ENCODE data around the gene ZNF662.

The ZNF662 gene

GRCh38 chr3:42891042-42891441 lies 14.9 kb upstream of the ZNF662 start:
- no peak for DNase-seq

DNA sequence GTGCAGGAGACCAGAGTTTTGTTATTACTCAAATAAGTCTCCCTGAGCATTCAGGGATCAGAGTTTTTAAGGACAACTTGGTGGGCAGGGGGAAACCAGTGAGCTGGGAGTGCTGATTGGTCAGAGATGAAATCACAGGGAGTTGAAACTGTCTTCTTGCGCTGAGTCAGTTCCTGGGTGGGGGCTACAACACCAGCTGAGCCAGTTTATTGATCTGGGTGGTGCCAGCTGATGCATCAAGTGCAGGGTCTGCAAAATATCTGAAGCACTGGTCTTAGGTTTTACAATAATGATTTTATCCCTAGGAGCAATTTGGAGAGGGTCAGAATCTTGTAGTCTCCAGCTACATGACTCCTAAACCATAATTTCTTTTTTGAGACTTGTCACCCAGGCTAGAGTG lies 13.8 kb upstream of the ZNF662 start:
- DNase-seq = no peak

- no peak for DNase-seq
Measured at GRCh38 chr3:42892807-42893206, 13.1 kb upstream of the ZNF662 start.

DNA sequence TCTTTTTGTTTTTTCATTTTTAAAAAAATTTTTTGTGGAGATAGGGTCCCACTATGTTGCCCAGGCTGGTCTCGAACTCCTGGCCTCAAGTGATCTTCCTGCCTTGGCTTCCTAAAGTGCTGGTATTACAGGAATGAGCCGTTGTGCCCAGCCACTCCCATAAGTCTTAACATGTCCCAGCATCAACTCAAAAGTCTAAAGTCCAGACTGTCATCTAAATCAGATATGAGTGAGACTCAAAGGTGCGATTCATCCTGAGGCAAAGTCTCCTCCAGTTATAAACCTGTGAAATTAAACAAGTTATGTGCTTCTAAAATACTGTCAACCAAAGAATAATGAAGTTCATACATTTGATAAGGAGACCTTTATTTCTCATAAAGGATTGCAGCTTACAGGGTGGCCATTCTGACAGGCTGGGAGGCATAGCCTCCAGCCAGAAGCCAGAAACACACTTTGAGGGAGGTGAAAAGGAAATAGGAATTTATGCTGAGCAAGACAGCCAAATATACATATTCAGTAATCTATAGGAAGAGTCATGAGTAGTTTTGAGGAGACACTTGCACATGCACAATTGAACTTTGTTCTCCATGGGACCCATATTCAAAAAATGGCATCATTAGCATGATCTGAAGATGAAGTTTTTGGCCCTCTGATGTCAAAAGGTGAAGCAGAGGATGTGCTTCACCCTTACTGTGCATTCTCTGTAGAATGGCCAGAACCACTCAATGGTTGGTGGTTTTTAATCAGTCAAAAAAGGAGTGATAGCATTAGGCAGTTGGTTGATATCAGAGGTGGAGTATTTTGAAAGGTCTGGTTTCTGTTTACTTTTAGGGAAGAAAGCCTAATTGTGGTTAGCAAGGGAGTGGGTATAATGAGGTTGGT lies 11.0 kb upstream of the ZNF662 start:
- DNase-seq = no peak

- no peak for DNase-seq
Measured at GRCh38 chr3:42895580-42895868, 10.4 kb upstream of the ZNF662 start.

DNA sequence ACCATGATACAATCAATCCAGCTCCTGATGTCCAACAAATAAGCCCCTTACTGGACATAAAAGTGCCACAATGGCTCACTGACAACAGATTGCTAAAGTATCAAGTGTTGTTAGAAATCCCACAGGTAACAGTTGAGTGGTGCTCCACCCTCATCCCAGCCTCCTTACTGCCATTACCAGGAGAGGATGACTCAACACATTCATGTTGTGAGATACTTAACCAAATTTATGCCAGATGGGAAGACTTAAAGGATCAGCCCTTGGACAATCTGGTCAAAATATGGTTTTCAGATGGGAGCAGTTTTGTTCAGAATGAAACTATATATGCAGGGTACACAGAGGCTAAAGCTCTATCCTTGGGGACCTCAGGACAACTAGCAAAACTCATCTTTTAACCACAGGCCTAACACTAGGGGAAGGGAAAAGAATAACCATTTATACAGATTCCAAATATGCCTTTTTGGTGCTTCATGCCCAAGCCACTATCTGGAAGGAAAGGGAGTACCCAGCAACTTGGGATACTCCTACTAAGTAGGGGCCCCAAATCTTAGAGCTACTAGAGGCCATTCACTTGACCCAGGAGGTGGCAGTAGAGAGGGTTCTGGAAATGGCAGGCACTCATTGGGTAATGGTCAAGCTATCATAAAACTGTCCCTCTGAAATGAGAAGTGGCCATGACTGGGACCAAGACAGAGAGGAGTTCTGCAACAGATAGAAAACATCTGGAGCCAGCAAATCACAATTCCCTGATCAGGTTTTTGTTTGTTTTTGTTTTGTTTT lies 6.9 kb upstream of the ZNF662 start:
- no peak for DNase-seq

DNA sequence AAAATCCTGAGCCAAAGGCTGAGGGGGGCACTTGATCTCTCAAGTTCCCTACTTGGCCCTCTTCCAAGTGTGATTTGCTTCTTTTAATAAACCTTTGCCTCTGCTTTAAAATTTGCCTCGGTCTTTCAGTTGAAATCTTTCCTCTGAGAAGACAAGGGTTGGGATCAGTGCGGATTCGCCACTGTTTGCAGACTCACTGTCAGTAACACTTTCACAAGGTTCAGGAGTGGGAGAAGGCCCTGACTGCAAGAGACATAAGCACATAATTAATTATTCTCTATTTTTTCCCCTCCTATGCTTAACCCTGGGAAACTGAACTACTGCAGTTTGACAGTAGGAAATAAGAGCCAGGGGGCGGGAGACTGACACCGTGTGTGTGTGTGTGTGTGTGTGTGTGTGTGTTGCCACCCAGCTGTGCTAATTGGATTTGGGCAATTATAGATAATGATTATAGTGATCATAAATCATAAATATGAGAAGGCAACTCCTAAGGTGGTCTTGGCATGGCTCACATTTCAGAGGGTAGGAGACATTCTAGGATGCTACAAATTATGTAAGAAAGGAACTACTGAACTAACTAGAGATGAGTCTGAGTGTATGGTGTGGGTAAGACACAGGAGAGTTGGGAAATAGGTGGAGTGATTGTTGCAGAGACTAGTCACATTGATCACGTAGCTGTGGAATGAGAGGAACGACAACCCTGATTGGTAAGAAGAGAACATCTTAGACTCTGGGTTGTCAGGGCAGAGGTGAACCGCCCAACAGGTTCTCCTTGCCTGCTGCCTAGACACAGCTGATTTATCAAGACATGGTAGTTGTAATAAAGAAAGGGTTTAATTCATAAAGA lies 5.5 kb upstream of the ZNF662 start:
- no peak for DNase-seq

DNA sequence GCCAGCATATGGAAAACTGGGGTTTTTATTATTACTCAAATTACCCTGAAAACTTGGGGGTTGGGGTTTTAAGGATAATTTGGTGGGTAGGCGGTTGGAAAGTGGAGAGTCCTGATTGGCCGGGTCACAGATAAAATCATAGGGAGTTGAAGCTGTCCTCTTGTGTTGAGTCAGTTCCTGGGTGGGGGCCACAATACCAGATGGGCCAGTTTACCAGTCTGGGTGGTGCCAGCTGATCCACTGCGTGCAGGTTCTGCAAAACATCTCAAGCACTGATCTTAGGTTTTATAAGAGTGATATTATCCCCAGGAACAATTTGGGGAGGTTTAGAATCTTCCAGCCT lies 4.9 kb upstream of the ZNF662 start:
- no peak for DNase-seq

DNA sequence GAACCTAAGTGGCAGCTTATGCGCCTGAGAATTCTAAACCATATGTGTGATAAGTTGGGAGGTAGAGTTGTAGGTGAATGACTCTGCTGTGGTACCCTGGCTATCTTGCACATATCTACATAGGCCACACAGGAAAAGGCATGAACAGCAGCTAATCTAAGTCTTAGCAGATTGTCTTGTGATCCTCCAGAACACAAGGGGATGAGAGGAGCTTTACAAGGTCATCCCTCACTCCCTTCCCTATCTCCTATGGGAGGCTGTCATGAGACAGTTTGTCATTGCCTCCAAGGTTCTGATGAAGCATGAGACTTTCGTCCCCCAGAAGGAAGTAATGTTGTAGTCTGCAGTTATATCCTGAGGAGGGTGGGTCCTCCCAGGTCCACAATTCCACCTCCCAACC lies 3.7 kb upstream of the ZNF662 start:
- DNase-seq = no peak

- no peak for DNase-seq
Measured at GRCh38 chr3:42904076-42904475, 1.9 kb upstream of the ZNF662 start.

DNA sequence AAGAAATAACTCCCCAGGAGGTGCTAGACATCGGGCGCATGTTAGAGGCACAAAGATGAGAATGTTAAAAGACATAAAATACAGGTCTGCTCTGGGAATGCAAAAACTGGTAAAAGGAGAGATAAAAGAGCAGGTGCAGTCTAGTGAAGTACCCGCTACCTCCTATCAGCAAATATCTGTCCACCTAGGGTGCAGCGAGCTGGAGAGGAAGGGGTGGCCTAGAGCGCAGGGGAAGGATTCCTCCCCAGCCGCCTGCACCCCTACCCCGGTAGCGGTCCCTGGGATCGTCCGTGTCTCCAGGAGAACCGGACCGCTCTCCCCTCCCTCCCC lies 237 bp upstream of the ZNF662 start:
- no peak for DNase-seq

- no peak for DNase-seq
Measured at GRCh38 chr3:42906848-42907183, 874 bp downstream of the ZNF662 start.

GRCh38 chr3:42908675-42909074 lies 2.7 kb downstream of the ZNF662 start:
- DNase-seq = no peak

DNA sequence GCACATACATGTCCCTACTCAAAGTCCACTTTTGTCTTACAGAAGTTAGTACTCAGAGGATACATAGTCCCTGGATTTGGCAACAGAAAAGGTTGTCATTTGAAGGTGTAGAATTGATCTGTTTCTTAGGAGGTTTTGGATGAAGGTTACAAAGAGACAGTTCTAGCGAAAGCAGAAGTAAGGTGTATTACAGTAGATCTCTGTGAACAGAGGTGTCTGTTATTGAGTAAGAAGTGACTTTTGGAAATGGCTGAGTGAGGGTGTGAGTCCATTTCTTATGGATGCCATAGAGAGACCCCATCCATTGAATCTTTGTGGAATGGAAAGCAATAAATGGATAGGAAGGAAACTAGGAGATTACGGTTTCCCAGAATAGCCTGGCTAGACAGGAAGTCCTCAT lies 5.6 kb downstream of the ZNF662 start:
- DNase-seq = no peak

GRCh38 chr3:42914771-42915515 lies 9.0 kb downstream of the ZNF662 start:
- no peak for DNase-seq

DNA sequence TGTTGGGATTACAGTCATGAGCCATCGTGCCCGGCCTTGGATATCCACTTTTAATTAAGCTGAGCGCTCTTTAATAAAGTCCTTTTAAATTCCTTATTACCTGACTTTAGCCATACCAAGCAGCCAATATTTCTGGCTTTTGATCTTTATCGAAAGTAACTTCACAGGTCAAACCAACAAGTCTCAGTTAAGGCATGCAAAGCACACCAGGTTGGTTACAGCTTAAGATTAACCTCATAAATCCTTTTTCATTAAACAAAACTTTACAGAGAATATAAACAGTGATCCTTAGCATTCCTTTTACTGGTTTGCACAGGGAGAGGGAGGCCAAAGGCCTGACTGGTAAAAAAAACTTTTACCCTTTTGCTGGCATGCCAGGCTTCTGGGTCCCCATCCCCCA lies 17.7 kb downstream of the ZNF662 start:
- no peak for DNase-seq

DNA sequence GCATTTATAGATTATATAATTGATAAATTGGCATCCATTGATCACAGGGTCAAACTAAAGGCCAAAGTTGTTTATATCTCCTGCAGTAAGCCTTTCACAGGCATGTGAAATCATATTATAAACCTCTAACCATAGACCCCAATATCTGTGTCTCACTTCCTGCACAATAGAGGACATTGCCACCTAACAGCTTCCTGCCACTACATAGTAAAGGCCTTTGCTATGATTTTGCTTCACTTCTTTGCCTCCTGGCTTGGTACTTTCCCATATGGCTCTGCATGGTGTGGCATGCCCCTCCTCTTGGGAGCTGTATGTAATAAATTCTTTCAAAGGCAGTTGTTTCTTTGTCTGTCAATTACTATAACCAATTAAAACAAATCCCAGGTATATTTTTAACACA lies 20.4 kb downstream of the ZNF662 start:
- DNase-seq = no peak

DNA sequence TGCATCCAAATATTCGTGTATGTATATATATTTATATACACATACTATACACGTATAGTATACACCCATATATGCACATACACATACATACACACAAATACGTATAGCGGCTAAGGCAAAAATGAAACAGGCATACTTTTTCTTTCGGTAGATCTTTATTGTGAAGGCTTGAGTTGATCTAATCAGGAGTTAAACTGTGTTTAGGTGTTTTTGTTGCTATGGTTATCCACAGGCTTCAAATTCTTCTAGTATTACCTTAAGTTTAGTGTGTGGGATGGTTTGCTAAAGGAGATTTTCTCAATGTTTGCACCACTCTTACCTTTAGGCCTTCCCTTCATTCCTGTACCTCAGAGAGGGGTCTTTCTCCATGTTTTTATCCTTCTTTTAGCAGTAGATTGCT lies 28.2 kb downstream of the ZNF662 start:
- no peak for DNase-seq

- no peak for DNase-seq
Measured at GRCh38 chr3:42934910-42935309, 29.0 kb downstream of the ZNF662 start.

- no peak for DNase-seq
Measured at GRCh38 chr3:42935472-42935871, 29.5 kb downstream of the ZNF662 start.

DNA sequence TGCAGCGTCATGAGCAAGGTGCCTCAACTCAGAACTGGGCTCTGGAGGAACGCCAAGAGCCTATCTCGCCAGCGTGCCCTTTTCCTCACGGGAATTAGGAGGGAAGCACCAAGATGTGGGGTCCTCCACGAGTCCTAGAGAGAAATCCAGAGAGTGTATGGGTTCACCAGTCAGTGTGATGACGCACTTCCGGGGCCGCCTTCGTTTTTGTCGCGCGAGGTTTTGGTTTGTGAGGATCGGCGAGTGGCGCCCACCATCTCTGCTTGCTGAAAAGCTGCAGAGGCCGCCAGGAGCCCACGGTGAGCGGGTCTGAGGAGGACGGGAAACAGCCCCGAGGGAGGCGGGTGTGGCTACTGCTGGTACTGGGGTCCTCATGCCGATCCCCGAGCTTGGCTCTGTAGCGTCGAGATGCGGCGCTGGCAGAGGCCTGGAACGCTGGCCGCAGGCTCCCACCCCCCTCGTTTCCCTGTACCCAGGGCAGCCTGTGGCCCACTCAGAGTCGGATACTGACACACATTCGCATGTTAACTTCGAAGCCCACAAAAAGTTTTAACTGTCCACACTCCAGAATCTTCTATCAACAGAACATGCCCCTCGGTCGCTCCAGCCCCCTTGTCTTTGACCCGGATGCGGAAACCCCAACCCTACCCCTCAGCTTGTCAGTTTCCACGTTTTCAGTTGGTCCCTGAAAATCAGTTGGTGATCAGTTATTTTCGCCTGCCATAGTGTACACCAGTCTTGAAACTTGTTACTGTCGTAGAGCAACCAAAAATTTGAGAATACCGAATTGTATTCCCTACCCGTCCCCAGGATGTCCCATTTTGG lies 30.4 kb downstream of the ZNF662 start:
- DNase-seq = no peak

DNA sequence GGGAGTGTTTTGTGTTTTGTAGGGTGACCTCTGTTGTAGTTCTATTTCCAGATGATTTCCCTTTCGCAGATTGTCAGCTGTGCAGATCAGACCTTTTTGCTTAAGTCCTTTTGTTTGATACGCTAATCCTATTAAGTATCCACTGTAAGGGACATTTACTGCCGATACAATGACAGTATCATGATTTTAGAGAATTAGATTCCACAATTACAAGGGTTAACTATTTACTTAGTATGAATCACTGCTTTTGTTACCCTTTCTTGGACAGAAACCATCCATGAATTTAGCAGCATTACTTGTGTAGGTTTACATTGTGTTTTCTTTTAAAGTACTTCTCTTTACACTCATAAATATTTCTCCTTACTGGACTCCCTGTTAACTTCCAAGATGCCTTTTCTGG lies 31.4 kb downstream of the ZNF662 start:
- DNase-seq = no peak

Measured in stimulated activated CD4-positive, alpha-beta T cell treated with anti-CD3 and anti-CD28 coated beads, Interleukin-2, amount 100 ng/mL, for 24 hours (primary cell).